Neuronal stem cell (in vitro differentiated cells): Measurements from ENCODE around the gene SMCP.

Source experiments
- DNase-seq: peaks from one replicate; pipeline ENCODE4 v3.0.0-alpha.2; 2013; ENCODE audit warnings: low spot score
- H2AFZ ChIP-seq: one replicate; pipeline ENCODE4 v1.6.1; 2013; ENCODE audit warnings: mild to moderate bottlenecking, low read length, inconsistent platforms
- H2AK5ac ChIP-seq: 2 replicates; pipeline ENCODE4 v1.6.1; 2013; ENCODE audit warnings: low read depth, mild to moderate bottlenecking, inconsistent platforms, low read length, moderate library complexity, mixed read lengths
- H2BK120ac ChIP-seq: 2 replicates; pipeline ENCODE4 v1.6.1; 2013; ENCODE audit warnings: low read depth, mild to moderate bottlenecking, inconsistent platforms, low read length, moderate library complexity, mixed read lengths
- H2BK12ac ChIP-seq: one replicate; pipeline ENCODE4 v1.6.1; 2013; ENCODE audit warnings: low read length, inconsistent platforms
- H2BK15ac ChIP-seq: 2 replicates; pipeline ENCODE4 v1.6.1; 2013; ENCODE audit warnings: mild to moderate bottlenecking, low read length, inconsistent platforms, mixed read lengths
- H2BK5ac ChIP-seq: one replicate; pipeline ENCODE4 v1.6.1; 2013; ENCODE audit warnings: inconsistent platforms, mild to moderate bottlenecking, low read length, moderate library complexity
- H3K14ac ChIP-seq: one replicate; pipeline ENCODE4 v1.6.1; 2013; ENCODE audit warnings: low read length, inconsistent platforms
- H3K18ac ChIP-seq: 2 replicates; pipeline ENCODE4 v1.6.1; 2013; ENCODE audit warnings: low read length, inconsistent platforms
- H3K23ac ChIP-seq: 2 replicates; pipeline ENCODE4 v1.6.1; 2013; ENCODE audit warnings: low read depth, mild to moderate bottlenecking, mixed read lengths, low read length, inconsistent platforms; ENCODE audit not compliant: poor library complexity
- H3K27ac ChIP-seq: replicated peaks from 3 replicates; pipeline ENCODE4 v1.5.1; 2013; ENCODE audit warnings: low read length, inconsistent platforms
- H3K27me3 ChIP-seq, 3 experiments: 2 replicates each; pipeline ENCODE4 v1.6.1; 2013; ENCODE audit warnings: low read length in 3 of 3, mild to moderate bottlenecking in 2 of 3, inconsistent platforms in 1 of 3, low read depth in 1 of 3, mixed read lengths in 1 of 3, moderate library complexity in 1 of 3; ENCODE audit not compliant: control insufficient read depth in 3 of 3, insufficient read depth in 3 of 3
- H3K36me3 ChIP-seq, 2 donors: replicated peaks in 1 of 2; 2 replicates each; pipeline ENCODE4 v1.6.1; 2013; ENCODE audit warnings: low read length in 2 of 2; ENCODE audit not compliant: control insufficient read depth in 2 of 2, insufficient read depth in 2 of 2
- H3K4ac ChIP-seq: 2 replicates; pipeline ENCODE4 v1.6.1; 2013; ENCODE audit warnings: inconsistent platforms, mild to moderate bottlenecking, low read length, moderate library complexity
- H3K4me1 ChIP-seq, 2 donors: 1 replicate in 1 of 2; 2 replicates in 1 of 2; pipeline ENCODE4 v1.6.1; 2013; ENCODE audit warnings: low read length in 2 of 2, low read depth in 1 of 2; ENCODE audit not compliant: control insufficient read depth in 2 of 2, insufficient read depth in 1 of 2
- H3K4me2 ChIP-seq: one replicate; pipeline ENCODE4 v1.6.1; 2013; ENCODE audit warnings: mild to moderate bottlenecking, low read length, inconsistent platforms; ENCODE audit not compliant: insufficient read depth, poor library complexity, severe bottlenecking
- H3K4me3 ChIP-seq, 2 donors: 2 replicates each; pipeline ENCODE4 v1.5.1; 2013; ENCODE audit warnings: low read length in 2 of 2, mild to moderate bottlenecking in 2 of 2, inconsistent platforms in 1 of 2, moderate library complexity in 1 of 2
- H3K79me1 ChIP-seq: one replicate; pipeline ENCODE4 v1.6.1; 2013; ENCODE audit warnings: low read depth, mild to moderate bottlenecking, inconsistent platforms, low read length, moderate library complexity
- H3K9ac ChIP-seq: one replicate; pipeline ENCODE4 v1.6.1; 2013; ENCODE audit warnings: mild to moderate bottlenecking, low read depth, low read length, inconsistent platforms; ENCODE audit not compliant: poor library complexity
- H3K9me3 ChIP-seq, 2 donors: replicated peaks in 1 of 2; 2 replicates each; pipeline versions ENCODE3 to v1.6.1; 2013; ENCODE audit warnings: low read length in 2 of 2, mild to moderate bottlenecking in 2 of 2, inconsistent platforms in 1 of 2, low read depth in 1 of 2, mixed read lengths in 1 of 2, moderate library complexity in 1 of 2; ENCODE audit not compliant: control insufficient read depth in 2 of 2, insufficient read depth in 1 of 2
- H4K8ac ChIP-seq: one replicate; pipeline ENCODE4 v1.6.1; 2013; ENCODE audit warnings: low read depth, mild to moderate bottlenecking, inconsistent platforms, low read length, moderate library complexity
- H4K91ac ChIP-seq: one replicate; pipeline ENCODE4 v1.6.1; 2013; ENCODE audit warnings: low read length, low read depth, mild to moderate bottlenecking, inconsistent platforms; ENCODE audit not compliant: poor library complexity
- WGBS, 2 donors: extraction: QIAGEN DNeasy Blood & Tissue Kit; methylation state at CpG; one replicate each; pipeline ENCODE4 v1.1.7; 2013; ENCODE audit warnings: missing lambda C conversion rate in 2 of 2, mixed read lengths in 1 of 2; ENCODE audit not compliant: insufficient read length in 2 of 2, insufficient replicate concordance in 1 of 2; ENCODE audit errors: extremely low coverage in 2 of 2; 5-methylcytosine and 5-hydroxymethylcytosine counted together

The SMCP gene

DNA sequence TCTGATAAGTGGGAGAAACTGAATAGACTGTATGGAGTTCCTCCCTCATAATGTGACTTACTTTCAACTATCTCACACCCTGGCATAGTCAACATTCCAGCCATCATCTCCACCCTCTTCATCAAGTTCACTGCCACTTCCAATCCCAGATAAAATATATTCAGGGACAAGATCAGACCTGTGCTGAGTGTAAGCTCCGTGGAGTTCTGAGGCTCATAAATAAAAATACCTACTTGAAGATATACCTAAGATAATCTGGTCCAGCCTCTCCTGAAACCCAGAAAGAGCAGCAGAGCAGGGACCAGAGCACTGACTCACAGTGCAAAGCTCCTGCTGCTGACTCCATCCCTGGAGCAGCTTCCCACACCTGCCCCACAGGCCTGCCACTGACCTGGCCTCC lies 20.1 kb upstream of the SMCP start:
- no peaks in the 10 kb centered on the region for H3K27me3 ChIP-seq
- H3K4me3 ChIP-seq, result no peak overlapping the region
- no peak overlapping the region for H2BK120ac ChIP-seq
- H2BK15ac ChIP-seq, result no peak overlapping the region
- H3K9me3 ChIP-seq, result peaks cover 0 to 11% of the 10 kb centered on the region in 2 donors
- H3K27ac ChIP-seq, result no peak overlapping the region
- no peak overlapping the region for H2AFZ ChIP-seq
- H4K91ac ChIP-seq, result no peak overlapping the region
- no peak overlapping the region for H3K4me2 ChIP-seq
- H3K36me3 ChIP-seq, result no peaks in the 10 kb centered on the region
- no peak overlapping the region for H3K14ac ChIP-seq
- H2BK5ac ChIP-seq, result no peak overlapping the region
- H3K79me1 ChIP-seq, result no peaks in the 10 kb centered on the region
- H3K4me1 ChIP-seq, result no peaks in the 10 kb centered on the region
- H3K18ac ChIP-seq, result no peak overlapping the region
- DNase-seq, result no peak
- H2AK5ac ChIP-seq, result no peak overlapping the region
- no peak overlapping the region for H3K4ac ChIP-seq
- no peak overlapping the region for H3K23ac ChIP-seq
- peak overlapping the region; percentile 4 for H3K9ac ChIP-seq
- WGBS, 2 donors, result no CpG with 5 or more reads among the region's 1 CpG
- H2BK12ac ChIP-seq, result no peak overlapping the region
- H4K8ac ChIP-seq, result no peak overlapping the region

DNA sequence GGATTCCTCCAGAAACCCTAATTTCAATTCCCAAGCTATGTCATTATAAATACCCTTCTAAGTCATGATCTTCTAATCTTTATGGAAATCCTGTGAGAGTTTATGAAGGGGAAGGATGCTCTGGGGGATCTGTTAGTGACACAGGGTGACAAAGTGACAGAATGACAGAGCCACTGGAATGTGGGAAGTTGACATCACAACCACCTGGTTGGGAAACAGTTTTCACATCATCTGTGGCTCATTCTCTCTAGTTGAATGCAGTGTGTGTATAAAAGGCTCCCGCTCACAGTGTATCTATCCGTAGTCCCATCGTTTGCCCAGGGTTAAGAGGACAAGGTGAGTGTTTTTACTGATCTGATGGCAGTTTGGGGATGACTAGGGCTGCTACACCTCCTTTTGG lies 18.4 kb upstream of the SMCP start, which contains the start of gene LCE7A:
Gene LCE7A, plus strand, starts transcription at position 301 of the 400 bp plus-strand sequence. CDS start 702 bp downstream, outside the sequence.
- peaks cover 0 to 11% of the 10 kb centered on the region in 2 donors for H3K9me3 ChIP-seq

GRCh38 chr1:152860129-152860528 lies 18.0 kb upstream of the SMCP start:
- H4K91ac ChIP-seq, result no peak overlapping the region
- no peak overlapping the region for H2AFZ ChIP-seq
- H3K79me1 ChIP-seq, result no peaks in the 10 kb centered on the region
- no peak overlapping the region for H2BK120ac ChIP-seq
- no peak overlapping the region for H3K4ac ChIP-seq
- H3K27ac ChIP-seq, result no peak overlapping the region
- no peak overlapping the region for H2BK12ac ChIP-seq
- no peak overlapping the region for H3K4me2 ChIP-seq
- no peaks in the 10 kb centered on the region for H3K36me3 ChIP-seq
- no peak overlapping the region for H4K8ac ChIP-seq
- DNase-seq, result no peak
- peaks cover 0 to 11% of the 10 kb centered on the region in 2 donors for H3K9me3 ChIP-seq
- H2AK5ac ChIP-seq, result no peak overlapping the region
- no CpG with 5 or more reads among the region's 3 CpGs for WGBS, 2 donors
- no peak overlapping the region for H2BK15ac ChIP-seq
- H3K4me3 ChIP-seq, result no peak overlapping the region
- H3K9ac ChIP-seq, result no peak overlapping the region
- H3K27me3 ChIP-seq, result no peaks in the 10 kb centered on the region
- H3K4me1 ChIP-seq, result no peaks in the 10 kb centered on the region
- no peak overlapping the region for H3K18ac ChIP-seq
- no peak overlapping the region for H3K23ac ChIP-seq
- H3K14ac ChIP-seq, result no peak overlapping the region
- no peak overlapping the region for H2BK5ac ChIP-seq

More for the DNA sequence above, 18.4 kb upstream of the SMCP start, which contains the start of gene LCE7A:
- Histone ChIP-seq H3K4me2 (no peak within 1 kb of the TSS), H3K79me1 (no peaks in the 10 kb centered on the region), H2BK12ac (no peak within 1 kb of the TSS), H2BK120ac (no peak within 1 kb of the TSS), H4K91ac (no peak within 1 kb of the TSS), H3K23ac (no peak within 1 kb of the TSS), H3K36me3 (no peaks in the 10 kb centered on the region), H3K18ac (no peak within 1 kb of the TSS), H3K4me1 (no peaks in the 10 kb centered on the region), H2BK5ac (no peak within 1 kb of the TSS), H3K9ac (no peak within 1 kb of the TSS), H2AFZ (no peak within 1 kb of the TSS), H3K4me3 (no peak within 1 kb of the TSS), H2BK15ac (no peak within 1 kb of the TSS), H2AK5ac (no peak within 1 kb of the TSS), H3K27me3 (no peaks in the 10 kb centered on the region), H3K14ac (no peak within 1 kb of the TSS), H3K4ac (no peak within 1 kb of the TSS), H3K27ac (no peak within 1 kb of the TSS), H4K8ac (no peak within 1 kb of the TSS)
- WGBS, 2 donors, result no CpG with 5 or more reads among the region's 3 CpGs
- no peak for DNase-seq

GRCh38 chr1:152861374-152861773 lies 16.7 kb upstream of the SMCP start:
- no peak overlapping the region for H3K4me3 ChIP-seq
- no peak overlapping the region for H3K18ac ChIP-seq
- no peak overlapping the region for H2BK15ac ChIP-seq
- no peak overlapping the region for H3K27ac ChIP-seq
- no peak overlapping the region for H3K4ac ChIP-seq
- H4K91ac ChIP-seq, result no peak overlapping the region
- no peak overlapping the region for H2AK5ac ChIP-seq
- no peaks in the 10 kb centered on the region for H3K36me3 ChIP-seq
- no peak overlapping the region for H3K23ac ChIP-seq
- no peak overlapping the region for H3K9ac ChIP-seq
- no peak overlapping the region for H4K8ac ChIP-seq
- H3K14ac ChIP-seq, result no peak overlapping the region
- no peak overlapping the region for H3K4me2 ChIP-seq
- H2BK5ac ChIP-seq, result no peak overlapping the region
- H3K9me3 ChIP-seq, result peaks cover 0 to 8% of the 10 kb centered on the region in 2 donors
- no peaks in the 10 kb centered on the region for H3K4me1 ChIP-seq
- no peak overlapping the region for H2BK120ac ChIP-seq
- no peak overlapping the region for H2BK12ac ChIP-seq
- no CpG with 5 or more reads among the region's 4 CpGs for WGBS, 2 donors
- no peaks in the 10 kb centered on the region for H3K79me1 ChIP-seq
- DNase-seq, result no peak
- H3K27me3 ChIP-seq, result no peaks in the 10 kb centered on the region
- no peak overlapping the region for H2AFZ ChIP-seq
